Measurements from ENCODE around the gene ZNF571. TPM values are rescaled to one million over a fixed set of nuclear protein-coding genes. Genes with fewer than 3 reads are reported as not detected.

Gene ZNF571
- total and polyA plus RNA-seq, 2 experiments from 2014 or later, result 4.4 to 5.0 TPM

DNA sequence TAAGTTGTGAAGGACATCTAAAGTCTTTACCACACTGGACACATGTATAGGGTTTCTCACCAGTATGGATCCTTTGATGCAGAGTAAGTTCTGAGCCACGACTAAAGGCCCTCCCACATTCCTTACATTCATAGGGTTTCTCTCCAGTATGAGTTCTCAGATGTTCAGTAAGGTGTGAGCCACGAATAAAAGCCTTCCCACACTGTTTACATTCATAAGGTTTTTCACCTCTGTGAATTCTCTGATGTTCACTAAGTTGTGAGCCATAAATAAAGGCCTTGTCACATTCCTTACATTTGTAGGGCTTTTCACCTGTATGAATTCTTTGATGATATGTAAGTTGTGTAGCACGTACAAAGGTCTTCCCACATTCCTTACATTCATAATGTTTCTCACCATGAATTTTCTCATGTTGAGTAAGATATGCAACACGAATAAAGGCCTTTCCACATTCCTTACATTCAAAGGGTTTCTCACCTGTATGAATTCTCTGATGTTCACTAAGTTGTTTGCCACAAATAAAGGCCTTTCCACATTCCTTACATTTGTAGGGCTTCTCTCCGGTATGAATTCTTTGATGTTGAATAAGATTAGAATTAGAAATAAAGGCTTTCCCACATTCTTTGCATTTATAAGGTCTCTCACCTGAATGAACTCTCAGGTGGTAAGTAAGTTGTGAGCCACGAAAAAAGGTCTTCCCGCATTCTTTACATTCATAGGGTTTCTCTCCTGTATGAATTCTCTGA, 29.8 kb downstream of the ZNF571 start (continued):
- TF ChIP-seq, protein P1, sequence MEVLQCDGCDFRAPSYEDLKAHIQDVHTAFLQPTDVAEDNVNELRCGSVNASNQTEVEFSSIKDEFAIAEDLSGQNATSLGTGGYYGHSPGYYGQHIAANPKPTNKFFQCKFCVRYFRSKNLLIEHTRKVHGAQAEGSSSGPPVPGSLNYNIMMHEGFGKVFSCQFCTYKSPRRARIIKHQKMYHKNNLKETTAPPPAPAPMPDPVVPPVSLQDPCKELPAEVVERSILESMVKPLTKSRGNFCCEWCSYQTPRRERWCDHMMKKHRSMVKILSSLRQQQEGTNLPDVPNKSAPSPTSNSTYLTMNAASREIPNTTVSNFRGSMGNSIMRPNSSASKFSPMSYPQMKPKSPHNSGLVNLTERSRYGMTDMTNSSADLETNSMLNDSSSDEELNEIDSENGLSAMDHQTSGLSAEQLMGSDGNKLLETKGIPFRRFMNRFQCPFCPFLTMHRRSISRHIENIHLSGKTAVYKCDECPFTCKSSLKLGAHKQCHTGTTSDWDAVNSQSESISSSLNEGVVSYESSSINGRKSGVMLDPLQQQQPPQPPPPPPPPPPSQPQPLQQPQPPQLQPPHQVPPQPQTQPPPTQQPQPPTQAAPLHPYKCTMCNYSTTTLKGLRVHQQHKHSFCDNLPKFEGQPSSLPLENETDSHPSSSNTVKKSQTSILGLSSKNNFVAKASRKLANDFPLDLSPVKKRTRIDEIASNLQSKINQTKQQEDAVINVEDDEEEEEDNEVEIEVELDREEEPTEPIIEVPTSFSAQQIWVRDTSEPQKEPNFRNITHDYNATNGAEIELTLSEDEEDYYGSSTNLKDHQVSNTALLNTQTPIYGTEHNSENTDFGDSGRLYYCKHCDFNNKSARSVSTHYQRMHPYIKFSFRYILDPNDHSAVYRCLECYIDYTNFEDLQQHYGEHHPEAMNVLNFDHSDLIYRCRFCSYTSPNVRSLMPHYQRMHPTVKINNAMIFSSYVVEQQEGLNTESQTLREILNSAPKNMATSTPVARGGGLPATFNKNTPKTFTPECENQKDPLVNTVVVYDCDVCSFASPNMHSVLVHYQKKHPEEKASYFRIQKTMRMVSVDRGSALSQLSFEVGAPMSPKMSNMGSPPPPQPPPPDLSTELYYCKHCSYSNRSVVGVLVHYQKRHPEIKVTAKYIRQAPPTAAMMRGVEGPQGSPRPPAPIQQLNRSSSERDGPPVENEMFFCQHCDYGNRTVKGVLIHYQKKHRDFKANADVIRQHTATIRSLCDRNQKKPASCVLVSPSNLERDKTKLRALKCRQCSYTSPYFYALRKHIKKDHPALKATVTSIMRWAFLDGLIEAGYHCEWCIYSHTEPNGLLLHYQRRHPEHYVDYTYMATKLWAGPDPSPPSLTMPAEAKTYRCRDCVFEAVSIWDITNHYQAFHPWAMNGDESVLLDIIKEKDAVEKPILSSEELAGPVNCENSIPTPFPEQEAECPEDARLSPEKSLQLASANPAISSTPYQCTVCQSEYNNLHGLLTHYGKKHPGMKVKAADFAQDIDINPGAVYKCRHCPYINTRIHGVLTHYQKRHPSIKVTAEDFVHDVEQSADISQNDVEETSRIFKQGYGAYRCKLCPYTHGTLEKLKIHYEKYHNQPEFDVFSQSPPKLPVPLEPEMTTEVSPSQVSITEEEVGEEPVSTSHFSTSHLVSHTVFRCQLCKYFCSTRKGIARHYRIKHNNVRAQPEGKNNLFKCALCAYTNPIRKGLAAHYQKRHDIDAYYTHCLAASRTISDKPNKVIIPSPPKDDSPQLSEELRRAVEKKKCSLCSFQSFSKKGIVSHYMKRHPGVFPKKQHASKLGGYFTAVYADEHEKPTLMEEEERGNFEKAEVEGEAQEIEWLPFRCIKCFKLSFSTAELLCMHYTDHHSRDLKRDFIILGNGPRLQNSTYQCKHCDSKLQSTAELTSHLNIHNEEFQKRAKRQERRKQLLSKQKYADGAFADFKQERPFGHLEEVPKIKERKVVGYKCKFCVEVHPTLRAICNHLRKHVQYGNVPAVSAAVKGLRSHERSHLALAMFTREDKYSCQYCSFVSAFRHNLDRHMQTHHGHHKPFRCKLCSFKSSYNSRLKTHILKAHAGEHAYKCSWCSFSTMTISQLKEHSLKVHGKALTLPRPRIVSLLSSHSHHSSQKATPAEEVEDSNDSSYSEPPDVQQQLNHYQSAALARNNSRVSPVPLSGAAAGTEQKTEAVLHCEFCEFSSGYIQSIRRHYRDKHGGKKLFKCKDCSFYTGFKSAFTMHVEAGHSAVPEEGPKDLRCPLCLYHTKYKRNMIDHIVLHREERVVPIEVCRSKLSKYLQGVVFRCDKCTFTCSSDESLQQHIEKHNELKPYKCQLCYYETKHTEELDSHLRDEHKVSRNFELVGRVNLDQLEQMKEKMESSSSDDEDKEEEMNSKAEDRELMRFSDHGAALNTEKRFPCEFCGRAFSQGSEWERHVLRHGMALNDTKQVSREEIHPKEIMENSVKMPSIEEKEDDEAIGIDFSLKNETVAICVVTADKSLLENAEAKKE (CRISPR knock-in tag; IDR thresholded peaks at IDR 0.05), result no peak
- TF ChIP-seq ZNF114 (CRISPR knock-in tag; IDR thresholded peaks at IDR 0.05), result no peak

DNA sequence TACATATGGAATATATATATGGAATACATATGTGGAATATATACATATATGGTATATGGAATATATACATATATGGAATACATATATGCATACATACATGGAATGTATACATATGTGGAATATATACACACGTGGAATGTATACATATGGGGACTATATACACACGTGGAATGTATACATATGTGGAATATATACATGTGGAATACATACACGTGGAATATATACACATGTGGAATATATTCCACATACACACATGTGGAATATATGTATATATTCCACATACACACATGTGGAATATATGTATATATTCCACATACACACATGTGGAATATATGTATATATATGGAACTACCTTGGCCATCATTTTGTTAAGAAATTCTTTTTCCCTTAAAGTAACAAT, 31.1 kb downstream of the ZNF571 start:
- Mint-ChIP-seq H3K4me1 (no peaks in the 10 kb centered on the region), H3K4me3 (no peak overlapping the region)
- TF ChIP-seq NANOG (IDR thresholded peaks at IDR 0.05; ENCODE audit: borderline replicate concordance) (no peak), EZH2phosphoT487 (IDR thresholded peaks at IDR 0.05; ENCODE audit: unreplicated experiment) (no peak), ZNF331 (CRISPR knock-in tag; IDR thresholded peaks at IDR 0.05; ENCODE audit: low read depth) (no peak), STAT1 (IDR thresholded peaks at IDR 0.05; ENCODE audit: unreplicated experiment) (no peak), ZNF114 (CRISPR knock-in tag; IDR thresholded peaks at IDR 0.05) (no peak), JUNB (IDR thresholded peaks at IDR 0.05; ENCODE audit: unreplicated experiment) (no peak), POLR2AphosphoS5 (IDR thresholded peaks at IDR 0.05; ENCODE audit: low read depth) (no peak), CREB1 (CRISPR knock-in tag; IDR thresholded peaks at IDR 0.05; ENCODE audit: low read depth) (no peak), EZH2 (IDR thresholded peaks at IDR 0.05; ENCODE audit: low read depth, unreplicated experiment) (no peak)
- TF ChIP-seq, protein P2, sequence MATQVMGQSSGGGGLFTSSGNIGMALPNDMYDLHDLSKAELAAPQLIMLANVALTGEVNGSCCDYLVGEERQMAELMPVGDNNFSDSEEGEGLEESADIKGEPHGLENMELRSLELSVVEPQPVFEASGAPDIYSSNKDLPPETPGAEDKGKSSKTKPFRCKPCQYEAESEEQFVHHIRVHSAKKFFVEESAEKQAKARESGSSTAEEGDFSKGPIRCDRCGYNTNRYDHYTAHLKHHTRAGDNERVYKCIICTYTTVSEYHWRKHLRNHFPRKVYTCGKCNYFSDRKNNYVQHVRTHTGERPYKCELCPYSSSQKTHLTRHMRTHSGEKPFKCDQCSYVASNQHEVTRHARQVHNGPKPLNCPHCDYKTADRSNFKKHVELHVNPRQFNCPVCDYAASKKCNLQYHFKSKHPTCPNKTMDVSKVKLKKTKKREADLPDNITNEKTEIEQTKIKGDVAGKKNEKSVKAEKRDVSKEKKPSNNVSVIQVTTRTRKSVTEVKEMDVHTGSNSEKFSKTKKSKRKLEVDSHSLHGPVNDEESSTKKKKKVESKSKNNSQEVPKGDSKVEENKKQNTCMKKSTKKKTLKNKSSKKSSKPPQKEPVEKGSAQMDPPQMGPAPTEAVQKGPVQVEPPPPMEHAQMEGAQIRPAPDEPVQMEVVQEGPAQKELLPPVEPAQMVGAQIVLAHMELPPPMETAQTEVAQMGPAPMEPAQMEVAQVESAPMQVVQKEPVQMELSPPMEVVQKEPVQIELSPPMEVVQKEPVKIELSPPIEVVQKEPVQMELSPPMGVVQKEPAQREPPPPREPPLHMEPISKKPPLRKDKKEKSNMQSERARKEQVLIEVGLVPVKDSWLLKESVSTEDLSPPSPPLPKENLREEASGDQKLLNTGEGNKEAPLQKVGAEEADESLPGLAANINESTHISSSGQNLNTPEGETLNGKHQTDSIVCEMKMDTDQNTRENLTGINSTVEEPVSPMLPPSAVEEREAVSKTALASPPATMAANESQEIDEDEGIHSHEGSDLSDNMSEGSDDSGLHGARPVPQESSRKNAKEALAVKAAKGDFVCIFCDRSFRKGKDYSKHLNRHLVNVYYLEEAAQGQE (IDR thresholded peaks at IDR 0.05; ENCODE audit: unreplicated experiment), result no peak
- TF ChIP-seq, protein P3, sequence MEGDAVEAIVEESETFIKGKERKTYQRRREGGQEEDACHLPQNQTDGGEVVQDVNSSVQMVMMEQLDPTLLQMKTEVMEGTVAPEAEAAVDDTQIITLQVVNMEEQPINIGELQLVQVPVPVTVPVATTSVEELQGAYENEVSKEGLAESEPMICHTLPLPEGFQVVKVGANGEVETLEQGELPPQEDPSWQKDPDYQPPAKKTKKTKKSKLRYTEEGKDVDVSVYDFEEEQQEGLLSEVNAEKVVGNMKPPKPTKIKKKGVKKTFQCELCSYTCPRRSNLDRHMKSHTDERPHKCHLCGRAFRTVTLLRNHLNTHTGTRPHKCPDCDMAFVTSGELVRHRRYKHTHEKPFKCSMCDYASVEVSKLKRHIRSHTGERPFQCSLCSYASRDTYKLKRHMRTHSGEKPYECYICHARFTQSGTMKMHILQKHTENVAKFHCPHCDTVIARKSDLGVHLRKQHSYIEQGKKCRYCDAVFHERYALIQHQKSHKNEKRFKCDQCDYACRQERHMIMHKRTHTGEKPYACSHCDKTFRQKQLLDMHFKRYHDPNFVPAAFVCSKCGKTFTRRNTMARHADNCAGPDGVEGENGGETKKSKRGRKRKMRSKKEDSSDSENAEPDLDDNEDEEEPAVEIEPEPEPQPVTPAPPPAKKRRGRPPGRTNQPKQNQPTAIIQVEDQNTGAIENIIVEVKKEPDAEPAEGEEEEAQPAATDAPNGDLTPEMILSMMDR (conservative IDR thresholded peaks at IDR 0.05; ENCODE audit: low read depth in 2 of 2), result no peak

More for the DNA sequence above, 31.1 kb downstream of the ZNF571 start:
- Histone ChIP-seq H4K20me1 (replicated peaks; ENCODE audit: insufficient read depth) (no peaks in the 10 kb centered on the region), H3K4me2 (no peak overlapping the region), H3K27me3 (ENCODE audit: insufficient read depth) (no peaks in the 10 kb centered on the region), H3K79me2 (replicated peaks; ENCODE audit: insufficient read depth) (no peaks in the 10 kb centered on the region), H3K4me3 (no peak overlapping the region), H3K36me3 (ENCODE audit: insufficient read depth) (peaks cover 66% of the 10 kb centered on the region), H3K9me2 (ENCODE audit: insufficient read depth) (no peaks in the 10 kb centered on the region), H3K27ac (ENCODE audit: low read depth) (no peak overlapping the region), H3F3A (replicated peaks; ENCODE audit: low read depth) (no peaks in the 10 kb centered on the region), H3K4me1 (ENCODE audit: insufficient read depth) (no peaks in the 10 kb centered on the region), H2AFZ (no peak overlapping the region)
- Mint-ChIP-seq H3K36me3 (ENCODE audit: low read depth) (peaks cover 89% of the 10 kb centered on the region), H3K27me3 (ENCODE audit: insufficient read depth, low read depth, poor library complexity) (no peaks in the 10 kb centered on the region), H3K9me3 (peaks cover 93% of the 10 kb centered on the region), H3K27ac (no peak overlapping the region)
- DNase-seq (ENCODE audit: low spot score), result no peak
- no peak for ATAC-seq

Measured in GM23338 (cell line).